Vagina (tissue), 2 donors: ENCODE measurements around the gene SNX3.

Experiments used
- POLR2AphosphoS5 ChIP-seq, 2 donors: sonication (generic); formaldehyde crosslinking; IDR thresholded peaks; one replicate each; pipeline ENCODE4 v1.9.0; 2017; ENCODE audit warnings: antibody characterized with exemption in 2 of 2, mild to moderate bottlenecking in 2 of 2, low read depth in 1 of 2; ENCODE audit not compliant: insufficient read depth in 1 of 2
- TF ChIP-seq, protein P1 (sequence below), 3 experiments: fragments of 450-650 bp in 2 of 3; fragments of 200-600 bp in 1 of 3; sonication (generic) in 1 of 3; IDR thresholded peaks; one replicate each; pipeline ENCODE4 v1.5.1; 2017 to 2019; ENCODE audit warnings: antibody characterized with exemption in 3 of 3, mild to moderate bottlenecking in 2 of 3, moderate library complexity in 2 of 3

- TF ChIP-seq, protein P1, sequence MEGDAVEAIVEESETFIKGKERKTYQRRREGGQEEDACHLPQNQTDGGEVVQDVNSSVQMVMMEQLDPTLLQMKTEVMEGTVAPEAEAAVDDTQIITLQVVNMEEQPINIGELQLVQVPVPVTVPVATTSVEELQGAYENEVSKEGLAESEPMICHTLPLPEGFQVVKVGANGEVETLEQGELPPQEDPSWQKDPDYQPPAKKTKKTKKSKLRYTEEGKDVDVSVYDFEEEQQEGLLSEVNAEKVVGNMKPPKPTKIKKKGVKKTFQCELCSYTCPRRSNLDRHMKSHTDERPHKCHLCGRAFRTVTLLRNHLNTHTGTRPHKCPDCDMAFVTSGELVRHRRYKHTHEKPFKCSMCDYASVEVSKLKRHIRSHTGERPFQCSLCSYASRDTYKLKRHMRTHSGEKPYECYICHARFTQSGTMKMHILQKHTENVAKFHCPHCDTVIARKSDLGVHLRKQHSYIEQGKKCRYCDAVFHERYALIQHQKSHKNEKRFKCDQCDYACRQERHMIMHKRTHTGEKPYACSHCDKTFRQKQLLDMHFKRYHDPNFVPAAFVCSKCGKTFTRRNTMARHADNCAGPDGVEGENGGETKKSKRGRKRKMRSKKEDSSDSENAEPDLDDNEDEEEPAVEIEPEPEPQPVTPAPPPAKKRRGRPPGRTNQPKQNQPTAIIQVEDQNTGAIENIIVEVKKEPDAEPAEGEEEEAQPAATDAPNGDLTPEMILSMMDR (IDR thresholded peaks at IDR 0.05): no peak
- no peak for TF ChIP-seq POLR2AphosphoS5 (IDR thresholded peaks at IDR 0.05; ENCODE audit: insufficient read depth in 1 of 2, low read depth in 1 of 2)
Observed at GRCh38 chr6:108180266-108180665, 80.6 kb downstream of the SNX3 start.
